Measurements from ENCODE around the gene PHLDB2. TPM values are rescaled to one million over a fixed set of nuclear protein-coding genes. Genes with fewer than 3 reads are reported as not detected.

The PHLDB2 gene
- total RNA-seq, 1 experiment from 2014 or later: 143 TPM

- Histone ChIP-seq H2AFZ (ENCODE audit: low read depth, low read length, poor library complexity, severe bottlenecking) (no peak overlapping the region), H3K9me3 (ENCODE audit: control insufficient read depth in 1 of 2, insufficient read depth in 1 of 2, low read depth in 1 of 2, low read length in 2 of 2) (no peaks in the 10 kb centered on the region), H4K20me1 (ENCODE audit: insufficient read depth) (no peaks in the 10 kb centered on the region), H3K9me2 (ENCODE audit: insufficient read depth) (no peaks in the 10 kb centered on the region), H3K4me3 (replicated peaks in 1 of 2; ENCODE audit: low read depth in 1 of 2, low read length in 2 of 2) (no peak overlapping the region), H3K27ac (ENCODE audit: low read depth, low read length) (peak overlapping the region; percentile 11; the same call in 1 of the 2 replicates), H3K27me3 (ENCODE audit: insufficient read depth, low read length) (no peaks in the 10 kb centered on the region), H3K9ac (ENCODE audit: low read length) (no peak overlapping the region), H3K79me2 (ENCODE audit: insufficient read depth, low read length) (no peaks in the 10 kb centered on the region), H3K4me1 (ENCODE audit: control insufficient read depth in 1 of 2, insufficient read depth in 2 of 2, low read length in 2 of 2) (peaks cover 24 to 35% of the 10 kb centered on the region in 2 experiments), H3K36me3 (ENCODE audit: control insufficient read depth in 1 of 2, insufficient read depth in 2 of 2, low read length in 2 of 2) (peaks cover 21 to 48% of the 10 kb centered on the region in 2 experiments), H3K4me2 (ENCODE audit: low read length) (no peak overlapping the region)
- ChIA-PET RAD21 (ENCODE audit: low non-redundant PET in 1 of 2, low total read pairs in 2 of 2, uncharacterized antibody in 2 of 2, unreplicated experiment in 2 of 2) (no interaction called here), POLR2A (interaction anchor here (1.0 to 1.4 kb wide), 5 partner anchors 15 to 46 kb away, joined by 3 to 4 read pairs (median 3); partner anchors contain the start of gene ABHD10), CTCF (interaction anchor here (0.8 to 1.7 kb wide), 4 partner anchors 11 to 63 kb away, joined by 3 to 10 read pairs (median 4); no protein-coding TSS in a partner anchor)
- no TSS peak for BruUV-seq (replicated peaks)
- TF ChIP-seq, protein P1, sequence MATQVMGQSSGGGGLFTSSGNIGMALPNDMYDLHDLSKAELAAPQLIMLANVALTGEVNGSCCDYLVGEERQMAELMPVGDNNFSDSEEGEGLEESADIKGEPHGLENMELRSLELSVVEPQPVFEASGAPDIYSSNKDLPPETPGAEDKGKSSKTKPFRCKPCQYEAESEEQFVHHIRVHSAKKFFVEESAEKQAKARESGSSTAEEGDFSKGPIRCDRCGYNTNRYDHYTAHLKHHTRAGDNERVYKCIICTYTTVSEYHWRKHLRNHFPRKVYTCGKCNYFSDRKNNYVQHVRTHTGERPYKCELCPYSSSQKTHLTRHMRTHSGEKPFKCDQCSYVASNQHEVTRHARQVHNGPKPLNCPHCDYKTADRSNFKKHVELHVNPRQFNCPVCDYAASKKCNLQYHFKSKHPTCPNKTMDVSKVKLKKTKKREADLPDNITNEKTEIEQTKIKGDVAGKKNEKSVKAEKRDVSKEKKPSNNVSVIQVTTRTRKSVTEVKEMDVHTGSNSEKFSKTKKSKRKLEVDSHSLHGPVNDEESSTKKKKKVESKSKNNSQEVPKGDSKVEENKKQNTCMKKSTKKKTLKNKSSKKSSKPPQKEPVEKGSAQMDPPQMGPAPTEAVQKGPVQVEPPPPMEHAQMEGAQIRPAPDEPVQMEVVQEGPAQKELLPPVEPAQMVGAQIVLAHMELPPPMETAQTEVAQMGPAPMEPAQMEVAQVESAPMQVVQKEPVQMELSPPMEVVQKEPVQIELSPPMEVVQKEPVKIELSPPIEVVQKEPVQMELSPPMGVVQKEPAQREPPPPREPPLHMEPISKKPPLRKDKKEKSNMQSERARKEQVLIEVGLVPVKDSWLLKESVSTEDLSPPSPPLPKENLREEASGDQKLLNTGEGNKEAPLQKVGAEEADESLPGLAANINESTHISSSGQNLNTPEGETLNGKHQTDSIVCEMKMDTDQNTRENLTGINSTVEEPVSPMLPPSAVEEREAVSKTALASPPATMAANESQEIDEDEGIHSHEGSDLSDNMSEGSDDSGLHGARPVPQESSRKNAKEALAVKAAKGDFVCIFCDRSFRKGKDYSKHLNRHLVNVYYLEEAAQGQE (IDR thresholded peaks at IDR 0.05; ENCODE audit: low read depth): peak; percentile 29
- TF ChIP-seq SRF (IDR thresholded peaks at IDR 0.05; ENCODE audit: low read depth): no peak
- TF ChIP-seq RAD21 (IDR thresholded peaks at IDR 0.05; ENCODE audit: low read depth): no peak
- DNase-seq (ENCODE audit: low read depth, low spot score) (no peak), ATAC-seq (no peak)
- intact Hi-C loops (cut with micrococcal nuclease): no loop called here
Observed at GRCh38 chr3:111951032-111951431, 92.0 kb downstream of the PHLDB2 start.

- no peak overlapping the region for H3K9ac ChIP-seq (ENCODE audit: low read length)
- POLR2A ChIA-PET: no interaction called here
- H3K27me3 ChIP-seq (ENCODE audit: insufficient read depth, low read length): no peaks in the 10 kb centered on the region
- H3K79me2 ChIP-seq (ENCODE audit: insufficient read depth, low read length): no peaks in the 10 kb centered on the region
- DNase-seq (ENCODE audit: low read depth, low spot score): no peak
- H4K20me1 ChIP-seq (ENCODE audit: insufficient read depth): no peaks in the 10 kb centered on the region
- peak overlapping the region; percentile 35; the same call in 1 of the 2 replicates for H3K27ac ChIP-seq (ENCODE audit: low read depth, low read length)
- no TSS peak for BruUV-seq (replicated peaks)
- no peaks in the 10 kb centered on the region for H3K9me3 ChIP-seq (ENCODE audit: control insufficient read depth in 1 of 2, insufficient read depth in 1 of 2, low read depth in 1 of 2, low read length in 2 of 2)
- H2AFZ ChIP-seq (ENCODE audit: low read depth, low read length, poor library complexity, severe bottlenecking): no peak overlapping the region
- peaks cover 26 to 36% of the 10 kb centered on the region in 2 experiments for H3K4me1 ChIP-seq (ENCODE audit: control insufficient read depth in 1 of 2, insufficient read depth in 2 of 2, low read length in 2 of 2)
- peaks cover 21 to 45% of the 10 kb centered on the region in 2 experiments for H3K36me3 ChIP-seq (ENCODE audit: control insufficient read depth in 1 of 2, insufficient read depth in 2 of 2, low read length in 2 of 2)
- H3K4me2 ChIP-seq (ENCODE audit: low read length): no peak overlapping the region
- no peak for TF ChIP-seq RAD21 (IDR thresholded peaks at IDR 0.05; ENCODE audit: low read depth)
- TF ChIP-seq SIN3A (IDR thresholded peaks at IDR 0.05; ENCODE audit: low read depth): no peak
- no peak for TF ChIP-seq POLR2AphosphoS5 (IDR thresholded peaks at IDR 0.05; ENCODE audit: low read depth, low read length)
- TF ChIP-seq, protein P2, sequence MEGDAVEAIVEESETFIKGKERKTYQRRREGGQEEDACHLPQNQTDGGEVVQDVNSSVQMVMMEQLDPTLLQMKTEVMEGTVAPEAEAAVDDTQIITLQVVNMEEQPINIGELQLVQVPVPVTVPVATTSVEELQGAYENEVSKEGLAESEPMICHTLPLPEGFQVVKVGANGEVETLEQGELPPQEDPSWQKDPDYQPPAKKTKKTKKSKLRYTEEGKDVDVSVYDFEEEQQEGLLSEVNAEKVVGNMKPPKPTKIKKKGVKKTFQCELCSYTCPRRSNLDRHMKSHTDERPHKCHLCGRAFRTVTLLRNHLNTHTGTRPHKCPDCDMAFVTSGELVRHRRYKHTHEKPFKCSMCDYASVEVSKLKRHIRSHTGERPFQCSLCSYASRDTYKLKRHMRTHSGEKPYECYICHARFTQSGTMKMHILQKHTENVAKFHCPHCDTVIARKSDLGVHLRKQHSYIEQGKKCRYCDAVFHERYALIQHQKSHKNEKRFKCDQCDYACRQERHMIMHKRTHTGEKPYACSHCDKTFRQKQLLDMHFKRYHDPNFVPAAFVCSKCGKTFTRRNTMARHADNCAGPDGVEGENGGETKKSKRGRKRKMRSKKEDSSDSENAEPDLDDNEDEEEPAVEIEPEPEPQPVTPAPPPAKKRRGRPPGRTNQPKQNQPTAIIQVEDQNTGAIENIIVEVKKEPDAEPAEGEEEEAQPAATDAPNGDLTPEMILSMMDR (IDR thresholded peaks at IDR 0.05 in 2 of 3, conservative IDR thresholded peaks at IDR 0.05 in 1 of 3; ENCODE audit: borderline replicate concordance in 1 of 3, insufficient read depth in 1 of 3, low read depth in 2 of 3, low read length in 2 of 3): no peak
- TF ChIP-seq JUND (IDR thresholded peaks at IDR 0.05): no peak
- TF ChIP-seq EGR1 (IDR thresholded peaks at IDR 0.05; ENCODE audit: low read depth): no peak
- TF ChIP-seq YY1 (IDR thresholded peaks at IDR 0.05; ENCODE audit: extremely low read depth, insufficient replicate concordance, low read depth, low read length): no peak
- TF ChIP-seq TCF7L2 (IDR thresholded peaks at IDR 0.05; ENCODE audit: borderline replicate concordance, extremely low read depth, insufficient read depth, insufficient read length): no peak
- CTCF ChIA-PET: interaction anchor here (1.1 kb wide), 1 partner anchor 14 kb away, joined by 4 read pairs; no protein-coding TSS in a partner anchor
- no peak for ATAC-seq
- intact Hi-C loops (cut with micrococcal nuclease): no loop called here
- RAD21 ChIA-PET (ENCODE audit: low non-redundant PET in 1 of 2, low total read pairs in 2 of 2, uncharacterized antibody in 2 of 2, unreplicated experiment in 2 of 2): no interaction called here
- H3K4me3 ChIP-seq (replicated peaks in 1 of 2; ENCODE audit: low read depth in 1 of 2, low read length in 2 of 2): no peak overlapping the region
- H3K9me2 ChIP-seq (ENCODE audit: insufficient read depth): no peaks in the 10 kb centered on the region
Observed at GRCh38 chr3:111952086-111952485, 93.0 kb downstream of the PHLDB2 start.
